ENCODE data around the gene SHKBP1.

DNA sequence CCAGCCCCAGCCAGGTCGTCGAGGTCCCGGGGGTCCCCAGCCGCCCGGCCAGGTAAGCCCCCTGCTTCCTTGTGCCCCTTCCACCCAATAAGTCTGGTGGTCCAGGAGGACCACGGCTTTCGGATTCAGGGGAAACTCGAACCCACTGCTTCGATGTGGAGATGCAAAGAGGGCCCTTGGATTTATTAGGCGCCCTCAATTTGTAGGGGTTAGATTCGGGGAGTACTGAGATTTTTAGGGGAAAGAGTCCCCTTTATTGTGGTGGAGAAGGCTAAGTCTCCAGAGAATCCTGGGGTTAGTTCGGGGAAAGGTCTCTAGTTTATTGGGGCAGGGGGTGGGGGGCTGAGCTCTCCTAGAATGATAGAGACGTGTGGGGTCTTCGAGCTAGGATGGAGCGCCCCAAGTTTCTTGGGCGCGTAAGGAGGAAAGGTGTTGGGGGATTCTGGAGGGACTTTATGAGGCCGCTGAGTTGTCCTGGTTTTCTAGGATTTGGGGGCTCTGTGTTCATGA lies 20.7 kb downstream of the SHKBP1 start:
- TF ChIP-seq FOXM1 (IDR thresholded peaks at IDR 0.05; ENCODE audit: borderline replicate concordance) (no peak), FOXA1 (IDR thresholded peaks at IDR 0.05) (no peak), ARNT (IDR thresholded peaks at IDR 0.05) (no peak), BHLHE40 (IDR thresholded peaks at IDR 0.05; ENCODE audit: borderline replicate concordance) (no peak), FOXK2 (IDR thresholded peaks at IDR 0.05) (no peak), HDGF (IDR thresholded peaks at IDR 0.05; ENCODE audit: borderline replicate concordance) (no peak), LEF1 (IDR thresholded peaks at IDR 0.05; ENCODE audit: borderline replicate concordance) (no peak)

Data from HEK293T (cell line).